HG02943 (cell line): Measurements from ENCODE around the gene ZCWPW1.

ENCODE experiments used
- ATAC-seq: cut with Tn5 transposase; IDR thresholded peaks from one replicate; pipeline ENCODE4 v1.9.1; 2021; ENCODE audit warnings: mild to moderate bottlenecking, low read depth, moderate library complexity; ENCODE audit not compliant: unreplicated experiment

Gene ZCWPW1

DNA sequence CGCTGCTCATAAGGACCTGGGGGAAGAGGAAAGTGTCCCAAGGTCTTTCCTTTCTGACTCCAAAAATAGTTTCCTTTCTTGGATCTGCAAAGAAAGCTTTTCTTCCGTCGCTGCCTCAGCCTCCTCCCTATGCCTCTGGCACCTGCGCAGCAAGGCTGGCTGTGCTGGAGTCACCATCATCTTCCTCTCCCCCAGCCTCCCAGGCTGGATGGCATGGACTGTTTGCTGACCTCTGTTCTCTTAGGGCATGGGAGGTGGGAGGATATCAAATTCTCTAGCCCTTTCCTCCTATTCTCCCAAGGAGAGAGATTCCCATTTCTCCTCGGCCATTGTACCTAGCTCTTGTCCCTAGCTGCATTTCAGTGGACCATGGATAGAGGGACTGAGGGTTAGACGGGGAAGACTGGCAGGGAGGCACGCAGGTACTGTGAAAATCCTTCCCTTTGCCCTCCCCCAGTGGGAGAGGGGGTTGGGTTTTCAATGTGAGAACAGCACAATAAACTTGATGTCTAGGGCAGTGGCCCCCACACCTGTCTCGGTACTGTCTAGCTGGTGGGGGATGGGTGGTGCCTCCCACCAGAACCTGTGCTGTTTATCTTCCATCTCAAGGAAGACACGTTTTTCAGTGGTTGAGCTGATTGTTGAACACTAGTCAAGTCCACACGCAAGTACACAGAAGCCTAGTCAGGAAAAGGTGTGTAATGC lies 5.2 kb upstream of the ZCWPW1 start:
- no peak for ATAC-seq

DNA sequence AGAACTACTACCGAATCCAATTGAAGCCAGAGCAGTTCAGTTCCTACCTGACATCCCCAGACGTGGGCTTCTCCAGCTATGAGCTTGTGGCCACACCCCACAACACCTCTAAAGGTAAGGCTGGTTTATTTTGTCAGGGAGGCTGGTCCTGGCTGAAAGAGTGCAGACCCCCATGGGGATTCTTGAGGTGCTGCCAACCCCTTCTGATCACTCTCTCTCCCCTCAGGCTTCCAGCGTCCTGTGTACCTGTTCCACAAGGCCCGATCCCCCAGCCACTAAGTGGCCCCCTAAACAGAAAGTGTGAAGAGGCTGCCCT lies 4.7 kb upstream of the ZCWPW1 start:
- ATAC-seq, result no peak

DNA sequence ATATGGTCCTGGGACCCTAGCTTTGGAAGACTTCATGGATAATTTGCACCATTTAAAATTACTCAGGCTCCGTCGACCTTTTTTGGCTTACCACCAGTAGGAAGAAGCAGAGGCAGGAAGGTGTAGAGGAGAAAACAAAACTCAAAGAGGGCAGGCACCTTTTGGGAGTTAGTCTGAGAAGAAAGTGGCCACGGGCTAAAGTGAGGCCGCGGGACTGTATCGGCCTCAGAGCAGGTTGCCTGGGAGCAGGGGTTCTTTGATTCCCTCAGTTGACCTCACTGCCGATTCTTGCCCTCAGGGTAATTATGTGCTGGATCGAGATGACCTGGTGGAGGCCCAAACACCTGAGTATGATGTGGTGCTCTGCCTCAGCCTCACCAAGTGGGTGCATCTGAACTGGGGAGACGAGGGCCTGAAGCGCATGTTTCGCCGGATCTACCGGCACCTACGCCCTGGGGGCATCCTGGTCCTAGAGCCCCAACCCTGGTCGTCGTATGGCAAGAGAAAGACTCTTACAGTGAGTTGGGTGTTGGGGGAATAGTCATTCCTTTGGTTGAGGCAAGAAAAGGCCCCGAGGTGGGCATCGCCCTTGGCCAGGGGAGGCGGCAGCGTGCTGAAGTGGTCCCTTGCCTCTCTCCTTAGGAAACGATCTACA lies 4.2 kb upstream of the ZCWPW1 start:
- ATAC-seq, result no peak

DNA sequence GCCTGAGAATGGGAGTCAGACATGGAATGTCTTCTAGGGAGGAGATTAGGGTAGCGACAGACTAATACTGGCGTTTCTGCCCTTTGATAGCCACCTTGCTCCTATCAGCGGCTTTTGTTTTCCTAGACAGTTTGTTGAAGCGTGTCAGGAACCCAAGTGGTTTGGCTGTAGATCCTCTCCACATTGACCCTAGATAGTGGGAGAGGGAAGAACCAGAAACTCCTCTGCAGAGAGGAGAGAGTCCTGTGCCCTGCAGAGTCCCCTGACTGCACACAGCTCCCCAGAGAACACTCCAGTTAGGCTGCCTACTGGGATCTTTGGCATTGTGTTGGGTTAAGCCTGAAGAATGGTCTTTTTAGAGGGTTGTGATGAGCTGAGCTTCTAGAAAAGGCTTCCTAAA lies 3.5 kb upstream of the ZCWPW1 start:
- no peak for ATAC-seq

DNA sequence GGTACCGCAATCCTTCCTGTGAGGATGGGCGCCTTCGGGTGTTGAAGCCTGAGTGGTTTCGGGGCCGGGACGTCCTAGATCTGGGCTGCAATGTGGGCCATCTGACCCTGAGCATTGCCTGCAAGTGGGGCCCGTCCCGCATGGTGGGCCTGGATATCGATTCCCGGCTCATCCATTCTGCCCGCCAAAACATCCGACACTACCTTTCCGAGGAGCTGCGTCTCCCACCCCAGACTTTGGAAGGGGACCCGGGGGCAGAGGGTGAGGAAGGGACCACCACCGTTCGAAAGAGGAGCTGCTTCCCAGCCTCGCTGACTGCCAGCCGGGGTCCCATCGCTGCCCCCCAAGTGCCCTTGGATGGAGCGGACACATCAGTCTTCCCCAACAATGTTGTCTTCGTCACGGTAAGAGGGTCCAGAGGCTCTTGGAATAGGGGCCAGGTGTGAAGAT lies 2.8 kb upstream of the ZCWPW1 start:
- no peak for ATAC-seq

DNA sequence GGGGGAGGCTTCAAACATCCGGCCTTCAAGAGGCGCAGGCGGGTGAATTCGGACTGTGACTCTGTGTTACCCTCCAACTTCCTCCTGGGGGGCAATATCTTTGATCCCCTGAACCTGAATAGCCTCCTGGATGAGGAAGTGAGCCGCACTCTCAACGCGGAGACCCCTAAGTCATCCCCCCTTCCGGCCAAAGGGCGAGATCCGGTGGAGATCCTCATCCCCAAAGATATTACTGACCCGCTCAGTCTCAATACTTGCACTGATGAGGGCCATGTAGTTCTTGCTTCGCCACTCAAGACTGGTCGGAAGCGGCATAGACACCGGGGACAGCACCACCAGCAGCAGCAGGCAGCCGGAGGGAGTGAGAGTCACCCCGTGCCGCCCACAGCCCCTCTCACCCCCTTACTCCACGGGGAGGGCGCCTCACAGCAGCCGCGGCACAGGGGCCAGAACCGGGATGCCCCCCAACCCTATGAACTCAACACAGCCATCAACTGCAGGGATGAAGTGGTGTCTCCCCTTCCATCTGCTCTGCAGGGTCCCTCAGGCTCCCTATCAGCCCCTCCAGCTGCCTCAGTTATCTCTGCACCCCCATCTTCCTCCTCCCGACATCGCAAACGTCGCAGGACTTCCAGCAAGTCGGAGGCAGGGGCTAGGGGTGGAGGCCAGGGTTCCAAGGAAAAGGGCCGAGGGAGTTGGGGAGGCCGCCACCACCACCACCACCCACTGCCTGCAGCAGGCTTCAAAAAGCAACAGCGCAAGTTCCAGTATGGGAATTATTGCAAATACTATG lies 2.2 kb upstream of the ZCWPW1 start:
- ATAC-seq, result no peak

DNA sequence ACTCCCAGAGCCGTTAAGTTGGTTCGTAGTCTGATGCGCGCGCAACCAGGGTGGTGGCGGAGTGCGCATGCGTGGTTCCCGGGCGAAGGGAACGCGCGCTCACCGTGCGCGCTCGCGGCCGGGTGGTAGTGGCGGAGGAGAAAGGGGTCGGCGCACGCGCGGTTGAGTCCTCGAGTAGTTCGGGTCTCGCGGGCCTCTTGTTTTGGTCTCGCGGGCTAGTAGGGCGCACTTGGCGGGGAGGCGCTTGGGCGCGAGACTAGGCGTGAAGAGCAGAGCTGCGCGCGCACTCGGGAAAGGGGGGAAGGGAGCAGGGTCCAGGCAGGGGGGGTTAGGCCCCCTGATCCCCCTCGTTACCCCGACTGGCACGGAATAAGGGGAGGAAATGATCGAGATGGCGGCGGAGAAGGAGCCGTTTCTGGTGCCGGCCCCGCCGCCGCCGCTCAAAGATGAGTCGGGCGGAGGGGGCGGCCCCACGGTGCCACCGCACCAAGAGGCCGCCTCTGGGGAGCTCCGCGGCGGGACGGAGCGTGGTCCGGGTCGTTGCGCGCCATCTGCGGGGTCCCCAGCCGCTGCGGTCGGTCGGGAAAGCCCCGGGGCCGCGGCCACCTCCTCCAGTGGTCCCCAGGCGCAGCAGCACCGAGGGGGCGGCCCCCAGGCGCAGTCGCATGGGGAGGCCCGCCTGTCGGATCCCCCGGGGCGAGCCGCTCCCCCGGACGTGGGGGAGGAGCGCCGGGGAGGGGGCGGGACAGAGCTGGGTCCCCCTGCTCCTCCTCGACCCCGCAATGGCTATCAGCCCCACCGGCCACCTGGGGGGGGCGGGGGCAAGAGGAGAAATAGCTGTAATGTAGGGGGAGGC lies 1.4 kb upstream of the ZCWPW1 start, which contains the start of gene MEPCE:
Gene MEPCE, plus strand, starts transcription at position 195 of the 856 bp plus-strand sequence. Its CDS starts 188 bp downstream, at position 383.
- ATAC-seq, result peak; percentile 40

DNA sequence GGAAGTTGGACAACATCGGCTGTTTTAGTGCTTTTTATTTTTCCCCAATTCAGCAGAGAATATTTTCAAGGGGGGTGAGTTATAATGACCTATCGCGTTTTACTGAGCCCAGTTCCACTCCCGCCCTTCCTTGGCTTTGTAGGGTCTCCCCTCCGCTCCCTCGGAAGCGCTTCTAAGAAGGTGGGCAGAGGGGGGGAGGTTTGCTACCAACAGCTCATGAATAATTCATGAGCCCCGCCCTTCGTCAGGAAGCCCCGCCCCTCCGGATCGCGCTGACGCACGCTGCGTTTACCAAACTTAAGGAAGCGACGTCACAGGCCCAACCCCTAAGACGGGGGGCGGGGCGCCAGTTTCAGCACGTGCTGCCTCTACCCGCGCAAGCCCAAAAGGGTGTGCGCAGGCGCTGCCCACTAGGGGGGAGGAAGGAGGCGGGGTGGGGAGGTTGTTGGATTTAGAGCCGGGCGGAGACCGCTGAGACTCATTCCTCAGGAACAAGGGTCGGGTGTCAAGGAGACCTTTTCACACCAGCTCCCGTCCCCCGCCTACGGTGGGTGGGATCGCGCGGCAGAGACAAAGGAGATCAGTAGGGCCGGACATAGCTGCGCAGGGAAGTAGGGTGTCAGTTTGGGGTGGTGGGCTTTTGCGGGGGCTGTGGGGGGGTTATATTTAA lies 599 bp upstream of the ZCWPW1 start:
- peak; percentile 50 for ATAC-seq

DNA sequence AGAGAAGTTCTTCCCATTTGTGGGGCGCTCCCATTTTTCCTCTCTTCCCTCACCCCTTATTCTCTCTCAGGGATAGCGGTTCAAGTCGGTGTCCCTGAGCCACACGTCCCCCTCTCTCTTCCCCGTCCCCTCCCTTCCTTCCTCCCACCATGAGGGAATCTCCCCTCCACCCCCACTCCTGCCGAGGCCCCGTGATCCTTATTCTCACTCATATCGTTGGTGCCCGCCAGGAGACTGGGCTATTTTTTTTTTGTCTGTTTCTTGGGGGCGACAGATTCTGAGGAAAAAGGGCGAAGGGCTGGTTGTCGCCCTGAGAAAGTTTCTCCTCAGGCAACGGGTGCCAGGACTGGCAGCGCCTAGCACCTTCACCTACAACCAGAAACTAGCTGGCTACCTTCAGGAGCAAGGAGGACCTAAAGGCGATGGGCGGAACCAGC lies 723 bp downstream of the ZCWPW1 start:
- ATAC-seq, result no peak

DNA sequence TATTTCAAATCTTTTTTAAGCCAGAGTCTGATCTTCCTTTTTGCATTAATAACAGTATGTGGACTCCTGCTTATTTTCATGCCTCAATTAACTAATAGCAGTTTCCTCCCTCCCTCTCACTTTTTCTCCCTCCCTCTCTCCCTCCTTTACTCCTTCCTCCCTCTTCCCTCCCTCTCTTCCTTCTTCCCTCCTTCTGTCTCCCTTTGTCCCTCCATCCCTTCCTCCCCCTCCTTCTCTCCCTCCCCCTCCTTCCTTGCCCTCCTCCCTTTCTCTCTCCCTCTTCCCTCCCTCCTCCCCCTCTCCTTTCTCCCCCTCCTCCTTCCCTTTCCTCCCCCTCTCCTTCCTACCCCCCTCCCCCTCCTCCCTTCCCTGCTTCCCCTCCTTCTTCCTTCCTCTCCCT lies 2.0 kb downstream of the ZCWPW1 start:
- ATAC-seq, result no peak

DNA sequence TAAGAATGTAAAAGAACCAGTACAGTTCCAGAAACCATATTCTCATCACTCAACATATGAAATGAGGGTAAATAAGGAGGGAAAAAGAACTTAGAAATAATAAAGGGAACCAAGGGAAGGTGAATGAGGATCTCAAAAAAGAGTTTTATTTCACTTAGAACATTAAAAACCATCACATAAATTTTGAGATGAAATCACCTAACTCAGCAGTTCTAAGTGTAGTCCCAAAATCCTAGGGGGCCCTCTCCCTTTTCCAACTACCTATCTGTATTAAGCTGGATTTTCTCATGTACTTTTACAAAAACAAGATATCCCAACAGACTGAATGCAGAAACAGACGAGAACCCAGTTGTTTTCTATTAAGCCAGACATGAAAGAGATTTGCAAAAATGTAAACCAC lies 3.2 kb downstream of the ZCWPW1 start:
- no peak for ATAC-seq

DNA sequence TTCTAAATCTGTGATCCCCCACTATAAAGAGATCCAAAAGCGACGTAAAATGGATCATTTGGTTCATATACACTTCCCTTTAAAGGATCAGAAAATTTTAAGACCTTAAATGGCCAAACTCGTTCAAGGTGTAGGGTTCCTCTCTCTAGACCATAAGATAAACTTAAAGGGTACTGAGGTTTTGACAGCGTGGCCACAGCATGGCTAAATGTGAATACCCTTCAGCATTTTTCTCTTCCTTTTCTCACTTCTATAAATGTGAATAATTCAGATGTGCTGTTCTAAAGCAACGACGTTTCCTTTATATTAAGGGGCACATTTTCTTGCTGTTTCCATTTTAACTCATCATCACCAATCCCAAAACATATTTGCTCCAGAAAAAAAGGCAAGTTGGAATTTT lies 5.2 kb downstream of the ZCWPW1 start:
- ATAC-seq, result no peak

DNA sequence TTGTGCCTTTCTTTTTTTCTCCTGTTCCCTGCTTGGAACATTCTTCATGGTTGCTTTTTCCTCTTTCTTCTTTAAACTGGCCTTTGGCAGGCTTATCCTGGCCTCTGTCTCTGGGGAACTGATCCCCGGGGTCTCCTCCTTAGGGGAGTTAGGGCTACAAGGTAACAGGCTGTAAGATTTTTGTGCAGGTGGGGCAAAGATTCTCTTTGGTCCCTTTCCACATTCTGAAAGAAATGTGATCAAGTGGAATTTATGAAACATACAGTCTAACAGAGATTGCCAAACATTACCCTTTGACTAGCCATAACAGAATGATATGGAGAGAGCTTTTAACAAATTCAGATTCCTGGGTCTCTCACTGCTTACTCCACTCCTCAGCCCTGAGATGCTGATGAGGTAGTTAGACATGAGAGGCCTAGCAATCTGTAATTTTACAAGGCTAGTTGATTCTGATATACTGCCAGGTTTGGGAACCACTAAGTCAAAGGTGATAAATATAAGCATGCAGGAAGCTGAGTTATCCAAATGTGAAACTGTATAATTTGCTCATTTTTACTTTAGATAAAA lies 8.8 kb downstream of the ZCWPW1 start:
- ATAC-seq, result no peak

DNA sequence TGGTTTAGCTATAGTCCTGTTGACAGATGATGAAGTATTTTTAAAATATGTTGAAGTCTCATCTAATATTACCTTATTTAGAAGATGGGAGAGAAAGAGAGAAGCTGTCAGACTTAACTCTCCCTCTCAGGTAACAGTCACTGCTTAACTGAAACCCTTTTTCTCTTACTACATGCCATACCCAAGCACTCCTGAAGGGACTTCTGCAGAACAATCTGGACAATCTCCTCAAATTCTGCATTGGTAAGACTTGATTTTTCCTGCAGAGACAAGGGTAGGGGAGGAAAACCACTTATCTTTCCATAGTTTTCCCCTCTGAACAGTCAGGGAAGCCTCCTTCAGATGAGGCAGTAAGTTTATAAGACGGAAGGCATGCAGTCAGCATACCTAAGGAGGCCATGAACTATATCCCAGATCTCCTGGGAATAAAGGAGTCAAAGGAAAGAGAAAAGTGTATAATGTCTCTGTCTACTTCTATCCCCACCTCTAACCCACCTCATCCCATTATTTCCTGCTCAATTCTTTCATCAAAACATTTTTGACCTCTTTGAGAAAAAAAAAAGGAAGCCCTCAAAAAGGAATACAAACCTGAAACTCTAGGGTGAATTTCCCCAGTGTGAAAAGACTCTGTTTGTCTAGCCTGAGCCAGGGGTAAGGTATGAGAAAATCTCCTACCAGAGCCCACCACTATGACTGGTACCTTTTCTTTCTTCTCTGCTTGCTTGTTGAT lies 9.4 kb downstream of the ZCWPW1 start:
- no peak for ATAC-seq

DNA sequence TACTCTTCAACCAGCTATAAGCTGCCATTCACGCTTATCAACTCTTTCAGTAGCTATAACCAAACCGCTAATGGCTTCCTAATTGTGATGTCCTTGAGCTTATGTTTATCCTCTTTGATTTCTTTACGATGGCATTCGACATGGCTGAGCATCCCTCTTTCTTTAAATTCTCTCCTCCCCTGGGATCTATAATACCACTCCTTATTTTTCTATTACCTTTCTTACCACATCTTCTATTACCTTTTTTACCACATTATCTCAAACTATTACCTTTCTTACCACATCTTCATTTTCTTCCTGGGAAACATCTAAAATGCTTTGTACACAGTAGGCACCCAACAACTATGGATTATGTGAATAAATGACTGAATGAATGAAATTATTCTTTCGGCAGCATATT lies 13.1 kb downstream of the ZCWPW1 start:
- no peak for ATAC-seq

DNA sequence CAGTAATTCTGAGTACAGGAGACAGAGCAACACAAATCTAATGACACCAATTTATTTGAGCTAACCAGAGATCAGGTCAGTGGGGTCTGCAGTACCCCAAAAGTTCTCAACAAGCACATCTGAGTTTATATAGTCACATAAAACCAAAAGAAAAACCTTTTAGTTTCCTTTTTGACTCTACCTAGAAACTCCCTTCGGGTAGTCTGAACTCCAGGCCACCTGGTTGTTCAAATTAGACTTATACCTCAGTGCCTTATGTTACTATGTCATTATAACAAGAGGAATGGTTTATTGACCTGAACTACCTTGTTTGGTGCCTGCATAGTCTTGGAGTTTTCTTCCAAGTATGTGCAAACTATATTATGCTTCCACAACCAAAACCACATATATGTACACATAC lies 14.6 kb downstream of the ZCWPW1 start:
- no peak for ATAC-seq

DNA sequence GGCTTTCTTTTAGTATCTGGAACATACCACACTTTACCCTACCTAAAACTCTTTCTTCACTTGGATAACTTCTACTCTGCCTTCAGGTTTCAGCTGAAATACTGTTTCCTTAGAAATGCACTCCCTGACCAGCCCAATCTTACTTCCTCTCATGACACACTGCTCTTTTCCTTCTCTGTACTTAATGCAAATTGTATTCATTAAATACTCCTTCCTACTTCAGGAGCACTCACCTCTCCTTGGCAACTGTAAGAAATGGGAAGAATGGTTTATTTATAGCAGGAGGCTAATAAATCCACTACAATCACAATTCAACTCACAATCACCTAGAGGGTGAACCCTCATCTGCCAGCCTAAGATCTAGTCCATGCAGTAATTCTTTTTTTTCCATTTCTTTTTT lies 15.2 kb downstream of the ZCWPW1 start:
- ATAC-seq, result no peak

DNA sequence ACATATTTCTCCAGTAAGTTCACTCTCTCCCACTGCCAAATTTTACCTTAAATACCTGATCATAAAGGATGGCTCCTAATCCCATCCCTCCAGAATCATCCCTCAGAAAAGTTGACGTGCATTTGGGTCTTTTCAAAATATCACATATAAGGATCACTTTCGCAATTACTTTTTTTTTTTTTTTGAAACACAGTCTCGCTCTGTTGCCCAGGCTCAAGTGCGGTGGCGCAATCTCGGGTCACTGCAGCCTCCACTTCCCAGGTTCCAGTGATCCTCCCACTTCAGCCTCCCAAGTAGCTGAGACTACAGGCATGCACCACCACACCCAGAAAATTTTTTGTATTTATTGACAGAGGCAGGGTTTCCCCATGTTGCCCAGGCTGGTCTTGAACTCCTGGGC lies 17.4 kb downstream of the ZCWPW1 start:
- ATAC-seq, result no peak
